ENCODE measurements around the gene ANKRD27.

ANKRD27 gene

GRCh38 chr19:32647361-32647760, 27.6 kb downstream of the ANKRD27 start:
- DNase-seq (ENCODE audit: extremely low read depth, low read depth), result no peak
- no peak for TF ChIP-seq CTCF (IDR thresholded peaks at IDR 0.05; ENCODE audit: low read depth, low read length)

- TF ChIP-seq CTCF (IDR thresholded peaks at IDR 0.05; ENCODE audit: low read depth, low read length), result no peak
- DNase-seq (ENCODE audit: extremely low read depth, low read depth), result no peak
These were observed 28.4 kb downstream of the ANKRD27 start for GRCh38 chr19:32646556-32646955.

GRCh38 chr19:32642771-32643170, 32.2 kb downstream of the ANKRD27 start:
- no peak for TF ChIP-seq CTCF (IDR thresholded peaks at IDR 0.05; ENCODE audit: low read depth, low read length)

GRCh38 chr19:32638625-32639024, 36.4 kb downstream of the ANKRD27 start:
- no peak for TF ChIP-seq CTCF (IDR thresholded peaks at IDR 0.05; ENCODE audit: low read depth, low read length)
- no peak for DNase-seq (ENCODE audit: extremely low read depth, low read depth)

More at GRCh38 chr19:32642771-32643170, 32.2 kb downstream of the ANKRD27 start:
- DNase-seq (ENCODE audit: extremely low read depth, low read depth), result no peak

- DNase-seq (ENCODE audit: extremely low read depth, low read depth), result no peak
- TF ChIP-seq CTCF (IDR thresholded peaks at IDR 0.05; ENCODE audit: low read depth, low read length), result no peak
These were observed 37.5 kb downstream of the ANKRD27 start for GRCh38 chr19:32637480-32637879.

GRCh38 chr19:32631381-32631780, 43.6 kb downstream of the ANKRD27 start:
- TF ChIP-seq CTCF (IDR thresholded peaks at IDR 0.05; ENCODE audit: low read depth, low read length), result no peak
- DNase-seq (ENCODE audit: extremely low read depth, low read depth), result no peak

- no peak for TF ChIP-seq CTCF (IDR thresholded peaks at IDR 0.05; ENCODE audit: low read depth, low read length)
- DNase-seq (ENCODE audit: extremely low read depth, low read depth), result no peak
These were observed 44.6 kb downstream of the ANKRD27 start for GRCh38 chr19:32630338-32630737.
